ENCODE results near the gene SREBF1.

Gene SREBF1

GRCh38 chr17:17839791-17840707 lies 3.3 kb upstream of the SREBF1 start:
- DNase-seq = peak; percentile 94 to 98

- peak; percentile 58 to 67 for DNase-seq
These were observed 1.5 kb upstream of the SREBF1 start for GRCh38 chr17:17837966-17838962.

GRCh38 chr17:17837380-17837821 lies 615 bp upstream of the SREBF1 start:
- DNase-seq = no peak

GRCh38 chr17:17836250-17836817 lies 452 bp downstream of the SREBF1 start:
- peak; percentile 99 for DNase-seq

- no peak for DNase-seq
These were observed 1.2 kb downstream of the SREBF1 start for GRCh38 chr17:17835415-17836249.

GRCh38 chr17:17834974-17835373 lies 1.8 kb downstream of the SREBF1 start:
- no peak for DNase-seq

GRCh38 chr17:17833658-17834357 lies 3.0 kb downstream of the SREBF1 start:
- no peak for DNase-seq

- DNase-seq = no peak
These were observed 4.8 kb downstream of the SREBF1 start for GRCh38 chr17:17832032-17832363.

GRCh38 chr17:17831208-17832031 lies 5.4 kb downstream of the SREBF1 start:
- no peak for DNase-seq

- DNase-seq = no peak
These were observed 6.0 kb downstream of the SREBF1 start for GRCh38 chr17:17830740-17831207.

GRCh38 chr17:17830269-17830567 lies 6.6 kb downstream of the SREBF1 start:
- no peak for DNase-seq

GRCh38 chr17:17827826-17828621 lies 8.8 kb downstream of the SREBF1 start:
- no peak for DNase-seq

GRCh38 chr17:17826942-17827785 lies 9.6 kb downstream of the SREBF1 start:
- no peak for DNase-seq

- DNase-seq = no peak
These were observed 10.5 kb downstream of the SREBF1 start for GRCh38 chr17:17826342-17826713.

- DNase-seq = no peak
These were observed 11.8 kb downstream of the SREBF1 start for GRCh38 chr17:17824783-17825614.

- DNase-seq = peak; percentile 60 to 80
These were observed 12.5 kb downstream of the SREBF1 start for GRCh38 chr17:17824119-17824782.

GRCh38 chr17:17823433-17824118 lies 13.2 kb downstream of the SREBF1 start:
- DNase-seq = peak; percentile 94 to 99

All from SHP77 (cell line).